GM12878 (cell line): ENCODE results near the gene ISM1. TPM values are rescaled to one million over a fixed set of nuclear protein-coding genes. Genes with fewer than 3 reads are reported as not detected.

Source experiments
- CHD1 ChIP-seq: IDR thresholded peaks from 2 replicates; pipeline ENCODE4 v1.6.1; 2012; ENCODE audit warnings: low read depth, low read length, improper control_type of control experiment
- E4F1 ChIP-seq: fragments of 450-650 bp; IDR thresholded peaks from 2 replicates; pipeline ENCODE4 v1.6.1; 2018; ENCODE audit warnings: borderline replicate concordance, mild to moderate bottlenecking; ENCODE audit not compliant: partially characterized antibody
- EZH2 ChIP-seq: IDR thresholded peaks from 2 replicates; pipeline ENCODE4 v1.6.1; 2012; ENCODE audit warnings: low read depth, mild to moderate bottlenecking, control low read depth, inconsistent platforms, low read length, borderline replicate concordance; ENCODE audit not compliant: control insufficient read depth
- PAX5 ChIP-seq: IDR thresholded peaks from 2 replicates; pipeline ENCODE4 v1.6.1; 2011; ENCODE audit warnings: low read depth, low read length, borderline replicate concordance
- TBL1XR1 ChIP-seq: IDR thresholded peaks from 2 replicates; pipeline ENCODE4 v1.6.1; 2012; ENCODE audit warnings: low read depth, low read length, improper control_type of control experiment
- ZNF687 ChIP-seq: fragments of 450-650 bp; IDR thresholded peaks from 2 replicates; pipeline ENCODE4 v1.6.1; 2017; ENCODE audit warnings: mild to moderate bottlenecking, moderate library complexity
- polyA plus RNA-seq, 11 experiments: library from polyadenylated mRNA; depleted of rRNA in 4 of 11; unstranded in 6 of 11; stranded (reverse) in 5 of 11; fragments of >200 nt; fragmentation: Nextera tagmentation in 4 of 11; fragmentation: Illumina TruSeq in 1 of 11; extraction: Ambion mirVana in 4 of 11; extraction: Trizol in 1 of 11; gene quantifications; 1 replicate in 1 of 11; 2 replicates in 10 of 11; pipeline versions ENCODE4 v1.2.1 to v1.2.3, GENCODE V29; 2011 to 2016; ENCODE audit warnings: inconsistent platforms in 2 of 11, missing spikeins in 2 of 11, low read depth in 1 of 11
- total RNA-seq, 4 experiments: library from RNA; depleted of rRNA in 3 of 4; stranded (reverse); fragments of >200 nt in 3 of 4; fragmentation: Illumina TruSeq in 1 of 4; extraction: Trizol in 1 of 4; gene quantifications; 2 replicates each; pipeline versions ENCODE4 v1.2.1 to v1.2.3, GENCODE V29; 2013 to 2021
- TF ChIP-seq, protein P1 (sequence below): fragments of 450-650 bp; IDR thresholded peaks from 2 replicates; pipeline ENCODE4 v1.6.1; 2017; ENCODE audit warnings: mild to moderate bottlenecking, low read depth, inconsistent platforms; ENCODE audit not compliant: poor library complexity, severe bottlenecking

The ISM1 gene
- total and polyA plus RNA-seq, 10 of the 15 experiments (the other 5 are each of a cell fraction or from before 2014, with no cell fraction given): 0.01 to 0.03 TPM; not detected in 8

DNA sequence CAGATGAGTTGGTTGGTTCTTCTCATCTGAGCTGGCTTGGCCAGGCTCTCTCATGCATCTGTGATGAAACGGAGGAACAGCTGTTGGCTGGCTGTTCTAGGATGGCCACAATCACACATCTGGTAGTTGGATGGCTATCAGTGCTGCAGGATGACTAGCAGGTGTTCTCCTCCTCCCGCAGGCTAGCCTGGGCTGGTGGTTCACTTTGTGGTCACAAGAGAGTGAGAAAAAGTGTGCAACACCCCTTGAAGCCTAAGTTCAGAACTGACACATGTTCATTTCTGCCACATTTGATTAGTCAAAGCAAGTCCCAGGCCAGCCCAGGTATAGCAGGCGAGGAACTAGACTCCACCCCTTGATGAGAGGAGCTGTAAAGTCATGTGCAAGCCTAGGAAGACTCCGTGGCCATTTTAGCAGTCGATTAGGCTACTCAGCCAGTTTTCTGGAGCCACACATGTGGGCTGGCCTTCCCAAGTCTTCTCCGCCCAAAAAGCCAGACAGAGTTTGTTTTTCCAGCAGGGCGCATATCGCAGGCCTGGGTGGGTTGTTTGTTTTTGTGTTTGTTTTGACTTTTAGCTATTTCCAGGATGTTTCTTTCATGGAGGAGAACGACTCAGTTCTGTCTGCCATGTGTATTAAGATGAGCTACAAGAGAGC, 120.8 kb downstream of the ISM1 start (continued):
- TF ChIP-seq ZNF687 (no peak), PAX5 (no peak), EZH2 (no peak), CHD1 (no peak), TBL1XR1 (no peak), E4F1 (no peak)
- TF ChIP-seq, protein P1, sequence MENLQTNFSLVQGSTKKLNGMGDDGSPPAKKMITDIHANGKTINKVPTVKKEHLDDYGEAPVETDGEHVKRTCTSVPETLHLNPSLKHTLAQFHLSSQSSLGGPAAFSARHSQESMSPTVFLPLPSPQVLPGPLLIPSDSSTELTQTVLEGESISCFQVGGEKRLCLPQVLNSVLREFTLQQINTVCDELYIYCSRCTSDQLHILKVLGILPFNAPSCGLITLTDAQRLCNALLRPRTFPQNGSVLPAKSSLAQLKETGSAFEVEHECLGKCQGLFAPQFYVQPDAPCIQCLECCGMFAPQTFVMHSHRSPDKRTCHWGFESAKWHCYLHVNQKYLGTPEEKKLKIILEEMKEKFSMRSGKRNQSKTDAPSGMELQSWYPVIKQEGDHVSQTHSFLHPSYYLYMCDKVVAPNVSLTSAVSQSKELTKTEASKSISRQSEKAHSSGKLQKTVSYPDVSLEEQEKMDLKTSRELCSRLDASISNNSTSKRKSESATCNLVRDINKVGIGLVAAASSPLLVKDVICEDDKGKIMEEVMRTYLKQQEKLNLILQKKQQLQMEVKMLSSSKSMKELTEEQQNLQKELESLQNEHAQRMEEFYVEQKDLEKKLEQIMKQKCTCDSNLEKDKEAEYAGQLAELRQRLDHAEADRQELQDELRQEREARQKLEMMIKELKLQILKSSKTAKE: no peak
